GM10266 (cell line): ENCODE results near the gene HTATSF1.

Source experiments
- DNase-seq: peaks from one replicate; pipeline ENCODE4 v3.0.0; 2012; ENCODE audit errors: extremely low spot score
- CTCF ChIP-seq: IDR thresholded peaks from 2 replicates; pipeline ENCODE4 v1.5.1; 2012; ENCODE audit warnings: mild to moderate bottlenecking, low read depth; ENCODE audit not compliant: control insufficient read depth, insufficient read depth; ENCODE audit errors: missing control alignments

The HTATSF1 gene

GRCh38 chrX:136476501-136476900 is 20.9 kb upstream of the HTATSF1 start:
- no peak for DNase-seq
- TF ChIP-seq CTCF, result no peak

- DNase-seq, result no peak
- TF ChIP-seq CTCF, result no peak
Observed at GRCh38 chrX:136477026-136477425, 20.4 kb upstream of the HTATSF1 start.

GRCh38 chrX:136480383-136480782 is 17.0 kb upstream of the HTATSF1 start:
- no peak for DNase-seq
- no peak for TF ChIP-seq CTCF

GRCh38 chrX:136487647-136488046 is 9.7 kb upstream of the HTATSF1 start, which contains the start of gene BRS3:
TSS of gene BRS3 (plus strand) at chrX:136487947. CDS start at chrX:136488115, 168 bp downstream.
- no peak for TF ChIP-seq CTCF
- DNase-seq, result no peak

- DNase-seq, result no peak
- TF ChIP-seq CTCF, result no peak
Observed at GRCh38 chrX:136488706-136489105, 8.7 kb upstream of the HTATSF1 start.

GRCh38 chrX:136491832-136492231 is 5.6 kb upstream of the HTATSF1 start:
- no peak for DNase-seq
- TF ChIP-seq CTCF, result no peak

- TF ChIP-seq CTCF, result no peak
- no peak for DNase-seq
Observed at GRCh38 chrX:136493011-136493410, 4.4 kb upstream of the HTATSF1 start.
